Measurements from ENCODE around the gene SLC25A33.
"Not testable (repeated sequence)": the region's sequence is repeated elsewhere in the genome, so short reads cannot be mapped to it uniquely, and the experiment has no call there.

SLC25A33 gene

GRCh38 chr1:9618909-9619679 lies 79.8 kb downstream of the SLC25A33 start:
- no peak for DNase-seq (ENCODE audit: low read depth in 3 of 3, low spot score in 1 of 3)

GRCh38 chr1:9621032-9621431 lies 81.8 kb downstream of the SLC25A33 start:
- no peak for DNase-seq (ENCODE audit: low read depth in 3 of 3, low spot score in 1 of 3)

GRCh38 chr1:9624081-9624480 lies 84.8 kb downstream of the SLC25A33 start:
- no peak for DNase-seq (ENCODE audit: low read depth in 3 of 3, low spot score in 1 of 3)

GRCh38 chr1:9625030-9625429 lies 85.8 kb downstream of the SLC25A33 start:
- not testable (repeated sequence) for DNase-seq (ENCODE audit: low read depth in 3 of 3, low spot score in 1 of 3)

GRCh38 chr1:9626201-9626608 lies 86.9 kb downstream of the SLC25A33 start:
- DNase-seq (ENCODE audit: low read depth in 3 of 3, low spot score in 1 of 3): no peak

- peak in 2 of 3 donors; percentile 34 to 41 for DNase-seq (ENCODE audit: low read depth in 3 of 3, low spot score in 1 of 3)
These were observed 89.5 kb downstream of the SLC25A33 start for GRCh38 chr1:9628541-9629444.

- DNase-seq (ENCODE audit: low read depth in 3 of 3, low spot score in 1 of 3): peak; percentile 42 to 57 (median 51)
These were observed 90.4 kb downstream of the SLC25A33 start for GRCh38 chr1:9629445-9630201.

- DNase-seq (ENCODE audit: low read depth in 3 of 3, low spot score in 1 of 3): no peak
These were observed 91.3 kb downstream of the SLC25A33 start for GRCh38 chr1:9630331-9631111.

- DNase-seq (ENCODE audit: low read depth in 3 of 3, low spot score in 1 of 3): no peak
These were observed 92.3 kb downstream of the SLC25A33 start for GRCh38 chr1:9631613-9632012.

- no peak for DNase-seq (ENCODE audit: low read depth in 3 of 3, low spot score in 1 of 3)
These were observed 94.2 kb downstream of the SLC25A33 start for GRCh38 chr1:9633493-9633892.

- DNase-seq (ENCODE audit: low read depth in 3 of 3, low spot score in 1 of 3): no peak
These were observed 95.3 kb downstream of the SLC25A33 start for GRCh38 chr1:9634582-9634981.
